RWPE2 (cell line): ENCODE results near the gene NYAP2.

ENCODE experiments used
- ATAC-seq: fragments of 200-7000 bp; cut with Tn5 transposase; 3 replicates; pipeline ENCODE4 v1.9.1; 2021; ENCODE audit warnings: low read depth
- DNase-seq: peaks from one replicate; pipeline ENCODE4 v3.0.0-alpha.2; 2020; ENCODE audit warnings: low spot score
- H3K27ac ChIP-seq: fragments of 450-650 bp; 2 replicates; pipeline ENCODE4 v1.5.1; 2017; ENCODE audit warnings: mild to moderate bottlenecking; ENCODE audit not compliant: poor library complexity, severe bottlenecking
- H3K27me3 ChIP-seq: fragments of 250-450 bp; sonication (Bioruptor Pico); 2 replicates; pipeline ENCODE4 v1.5.1; 2021; ENCODE audit warnings: mild to moderate bottlenecking, moderate library complexity; ENCODE audit not compliant: insufficient read depth, poor library complexity, severe bottlenecking
- H3K36me3 ChIP-seq: fragments of 250-450 bp; sonication (Bioruptor Pico); 2 replicates; pipeline ENCODE4 v1.5.1; 2020; ENCODE audit warnings: low read depth, mild to moderate bottlenecking, moderate library complexity
- H3K4me1 ChIP-seq: fragments of 250-450 bp; sonication (Bioruptor Pico); 2 replicates; pipeline ENCODE4 v1.5.1; 2021; ENCODE audit warnings: mild to moderate bottlenecking, moderate library complexity; ENCODE audit not compliant: insufficient read depth, poor library complexity, severe bottlenecking
- H3K4me3 ChIP-seq: fragments of 250-450 bp; sonication (Bioruptor Pico); 2 replicates; pipeline ENCODE4 v1.5.1; 2021; ENCODE audit warnings: mild to moderate bottlenecking, moderate library complexity; ENCODE audit not compliant: severe bottlenecking
- H3K9me3 ChIP-seq: fragments of 250-450 bp; sonication (Bioruptor Pico); 2 replicates; pipeline ENCODE4 v1.5.1; 2021; ENCODE audit warnings: mild to moderate bottlenecking, moderate library complexity; ENCODE audit not compliant: severe bottlenecking
- CTCF ChIP-seq: fragments of 450-650 bp; IDR thresholded peaks from one replicate; pipeline ENCODE4 v1.5.1; 2017; ENCODE audit warnings: mild to moderate bottlenecking, moderate library complexity; ENCODE audit not compliant: poor library complexity, severe bottlenecking

Gene NYAP2

GRCh38 chr2:225543626-225544025 is 144.1 kb downstream of the NYAP2 start:
- Histone ChIP-seq H3K4me3 (no peak overlapping the region), H3K27ac (no peak overlapping the region), H3K9me3 (no peaks in the 10 kb centered on the region), H3K36me3 (no peaks in the 10 kb centered on the region), H3K4me1 (no peaks in the 10 kb centered on the region), H3K27me3 (peaks cover 5% of the 10 kb centered on the region)
- ATAC-seq (no peak), DNase-seq (no peak)
- TF ChIP-seq CTCF: no peak

- H3K4me1 ChIP-seq: no peaks in the 10 kb centered on the region
- DNase-seq (no peak), ATAC-seq (no peak)
- no peaks in the 10 kb centered on the region for H3K36me3 ChIP-seq
- TF ChIP-seq CTCF: no peak
- H3K4me3 ChIP-seq: no peak overlapping the region
- H3K27ac ChIP-seq: no peak overlapping the region
- peaks cover 5% of the 10 kb centered on the region for H3K27me3 ChIP-seq
- no peaks in the 10 kb centered on the region for H3K9me3 ChIP-seq
These were observed 157.0 kb downstream of the NYAP2 start for GRCh38 chr2:225556461-225556860.

- H3K36me3 ChIP-seq: no peaks in the 10 kb centered on the region
- DNase-seq (no peak), ATAC-seq (no peak)
- H3K27ac ChIP-seq: no peak overlapping the region
- peaks cover 6% of the 10 kb centered on the region for H3K27me3 ChIP-seq
- no peak overlapping the region for H3K4me3 ChIP-seq
- H3K9me3 ChIP-seq: no peaks in the 10 kb centered on the region
- H3K4me1 ChIP-seq: no peaks in the 10 kb centered on the region
- TF ChIP-seq CTCF: no peak
These were observed 159.0 kb downstream of the NYAP2 start for GRCh38 chr2:225558399-225559071.

GRCh38 chr2:225559072-225559415 is 159.5 kb downstream of the NYAP2 start:
- DNase-seq: no peak
- peaks cover 6% of the 10 kb centered on the region for H3K27me3 ChIP-seq
- no peaks in the 10 kb centered on the region for H3K4me1 ChIP-seq
- H3K27ac ChIP-seq: no peak overlapping the region
- H3K9me3 ChIP-seq: no peaks in the 10 kb centered on the region
- no peak for TF ChIP-seq CTCF
- no peak overlapping the region for H3K4me3 ChIP-seq
- no peak for ATAC-seq
- H3K36me3 ChIP-seq: no peaks in the 10 kb centered on the region

GRCh38 chr2:225566798-225567197 is 167.3 kb downstream of the NYAP2 start:
- H3K4me1 ChIP-seq: no peaks in the 10 kb centered on the region
- H3K4me3 ChIP-seq: no peak overlapping the region
- H3K27me3 ChIP-seq: no peaks in the 10 kb centered on the region
- H3K36me3 ChIP-seq: no peaks in the 10 kb centered on the region
- DNase-seq (no peak), ATAC-seq (no peak; the same call in 2 of the 3 replicates)
- no peaks in the 10 kb centered on the region for H3K9me3 ChIP-seq
- no peak overlapping the region for H3K27ac ChIP-seq
- no peak for TF ChIP-seq CTCF
